Cardiac fibroblast (primary cell): ENCODE measurements around the gene LGALS13.
"Not testable (repeated sequence)": the region's sequence is repeated elsewhere in the genome, so short reads cannot be mapped to it uniquely, and the experiment has no call there.

ENCODE experiments used
- DNase-seq, 2 donors: peaks; one replicate each; pipeline versions ENCODE4 v3.0.0 to v3.0.0-alpha.2; 2010; ENCODE audit warnings: low read depth in 2 of 2
- H3K4me3 ChIP-seq, 2 donors: replicated peaks in 1 of 2; 1 replicate in 1 of 2; 2 replicates in 1 of 2; pipeline ENCODE4 v1.5.1; 2011; ENCODE audit warnings: low read depth in 2 of 2, low read length in 2 of 2, mild to moderate bottlenecking in 2 of 2, moderate library complexity in 1 of 2
- CTCF ChIP-seq: IDR thresholded peaks from one replicate; pipeline ENCODE4 v1.5.1; 2011; ENCODE audit warnings: low read depth, mild to moderate bottlenecking, low read length, inconsistent platforms

The LGALS13 gene

GRCh38 chr19:39603825-39604224, 1.5 kb downstream of the LGALS13 start:
- no peak for TF ChIP-seq CTCF
- DNase-seq = no peak
- H3K4me3 ChIP-seq = no peak overlapping the region

- no peak for TF ChIP-seq CTCF
- H3K4me3 ChIP-seq = no peak overlapping the region
- no peak for DNase-seq
Measured at GRCh38 chr19:39607021-39607420, 4.7 kb downstream of the LGALS13 start.

- no peak for DNase-seq
- H3K4me3 ChIP-seq = no peak overlapping the region
- TF ChIP-seq CTCF = no peak
Measured at GRCh38 chr19:39607561-39607960, 5.2 kb downstream of the LGALS13 start.

GRCh38 chr19:39613597-39613996, 11.3 kb downstream of the LGALS13 start:
- TF ChIP-seq CTCF = no peak
- no peak overlapping the region for H3K4me3 ChIP-seq
- no peak for DNase-seq

GRCh38 chr19:39617745-39618144, 15.4 kb downstream of the LGALS13 start:
- no peak for TF ChIP-seq CTCF

GRCh38 chr19:39623946-39624345, 21.6 kb downstream of the LGALS13 start:
- no peak for TF ChIP-seq CTCF
- no peak overlapping the region for H3K4me3 ChIP-seq
- DNase-seq = no peak

More at GRCh38 chr19:39617745-39618144, 15.4 kb downstream of the LGALS13 start:
- DNase-seq = no peak
- no peak overlapping the region for H3K4me3 ChIP-seq

- H3K4me3 ChIP-seq = not testable (repeated sequence)
- DNase-seq = peak in 1 of 2 donors; percentile 12
Measured at GRCh38 chr19:39627631-39628030, 25.3 kb downstream of the LGALS13 start.
